D721Med (cell line): ENCODE measurements around the gene PTTG1IP.

Source experiments
- DNase-seq: peaks from one replicate; pipeline ENCODE4 v3.0.0; 2011; ENCODE audit warnings: low spot score; ENCODE audit not compliant: insufficient read length
- FAIRE-seq: peaks from 2 replicates; lab custom pipeline; 2011; peaks lifted over from hg19 to GRCh38; lab: Jason Lieb, UNC
- TF ChIP-seq, protein P1 (sequence below): IDR thresholded peaks from 2 replicates; pipeline ENCODE4 v1.5.1; 2012; ENCODE audit warnings: mild to moderate bottlenecking, control low read depth; ENCODE audit not compliant: insufficient read depth; ENCODE audit errors: missing control alignments

Gene PTTG1IP

DNA sequence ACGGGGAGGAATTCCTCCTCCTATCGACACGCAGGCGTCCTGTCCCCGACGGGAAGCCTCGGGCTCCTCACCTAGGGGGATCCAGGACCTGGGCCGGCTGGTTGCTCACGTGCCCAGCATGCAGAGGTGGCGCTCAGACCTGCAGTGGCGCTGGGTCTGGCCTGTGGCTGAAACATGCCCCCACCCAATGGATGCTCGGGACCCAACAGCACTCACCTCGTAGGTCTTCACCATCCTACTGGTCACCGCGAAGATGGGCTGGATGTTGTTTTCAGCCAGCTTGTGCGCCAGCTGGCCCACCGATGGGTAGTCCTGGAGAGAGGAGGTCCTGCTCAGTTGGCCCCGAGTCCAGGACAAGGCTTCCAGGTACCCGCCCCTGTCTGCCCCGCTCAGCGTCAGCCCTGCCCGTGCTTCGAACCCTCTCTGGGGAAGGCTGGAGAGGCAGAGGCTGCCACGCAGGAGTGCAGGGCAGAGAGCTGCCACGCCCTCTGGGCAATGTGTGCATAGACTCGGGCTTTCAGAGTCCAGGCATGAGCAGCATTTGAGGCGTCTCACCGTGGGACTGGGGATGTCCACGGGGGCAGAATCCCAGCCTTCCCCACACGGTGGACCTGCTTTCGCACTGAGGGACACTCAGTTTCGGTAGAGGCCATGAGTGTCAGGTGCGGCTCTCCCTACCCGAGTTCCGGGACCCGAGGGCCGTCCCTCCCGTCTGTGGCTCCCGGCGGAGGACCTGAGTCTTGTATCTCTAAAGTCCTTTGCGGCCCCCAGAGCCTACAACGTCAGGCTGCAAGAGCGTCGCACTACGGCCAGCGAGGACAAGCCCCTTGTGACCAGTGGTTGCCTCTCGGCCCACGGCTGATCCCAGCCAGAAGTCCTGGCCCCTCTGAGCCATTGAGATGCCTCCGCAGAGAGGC is 25.6 kb upstream of the PTTG1IP start:
- TF ChIP-seq, protein P1, sequence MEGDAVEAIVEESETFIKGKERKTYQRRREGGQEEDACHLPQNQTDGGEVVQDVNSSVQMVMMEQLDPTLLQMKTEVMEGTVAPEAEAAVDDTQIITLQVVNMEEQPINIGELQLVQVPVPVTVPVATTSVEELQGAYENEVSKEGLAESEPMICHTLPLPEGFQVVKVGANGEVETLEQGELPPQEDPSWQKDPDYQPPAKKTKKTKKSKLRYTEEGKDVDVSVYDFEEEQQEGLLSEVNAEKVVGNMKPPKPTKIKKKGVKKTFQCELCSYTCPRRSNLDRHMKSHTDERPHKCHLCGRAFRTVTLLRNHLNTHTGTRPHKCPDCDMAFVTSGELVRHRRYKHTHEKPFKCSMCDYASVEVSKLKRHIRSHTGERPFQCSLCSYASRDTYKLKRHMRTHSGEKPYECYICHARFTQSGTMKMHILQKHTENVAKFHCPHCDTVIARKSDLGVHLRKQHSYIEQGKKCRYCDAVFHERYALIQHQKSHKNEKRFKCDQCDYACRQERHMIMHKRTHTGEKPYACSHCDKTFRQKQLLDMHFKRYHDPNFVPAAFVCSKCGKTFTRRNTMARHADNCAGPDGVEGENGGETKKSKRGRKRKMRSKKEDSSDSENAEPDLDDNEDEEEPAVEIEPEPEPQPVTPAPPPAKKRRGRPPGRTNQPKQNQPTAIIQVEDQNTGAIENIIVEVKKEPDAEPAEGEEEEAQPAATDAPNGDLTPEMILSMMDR = no peak
- no peak for FAIRE-seq
- DNase-seq = no peak

DNA sequence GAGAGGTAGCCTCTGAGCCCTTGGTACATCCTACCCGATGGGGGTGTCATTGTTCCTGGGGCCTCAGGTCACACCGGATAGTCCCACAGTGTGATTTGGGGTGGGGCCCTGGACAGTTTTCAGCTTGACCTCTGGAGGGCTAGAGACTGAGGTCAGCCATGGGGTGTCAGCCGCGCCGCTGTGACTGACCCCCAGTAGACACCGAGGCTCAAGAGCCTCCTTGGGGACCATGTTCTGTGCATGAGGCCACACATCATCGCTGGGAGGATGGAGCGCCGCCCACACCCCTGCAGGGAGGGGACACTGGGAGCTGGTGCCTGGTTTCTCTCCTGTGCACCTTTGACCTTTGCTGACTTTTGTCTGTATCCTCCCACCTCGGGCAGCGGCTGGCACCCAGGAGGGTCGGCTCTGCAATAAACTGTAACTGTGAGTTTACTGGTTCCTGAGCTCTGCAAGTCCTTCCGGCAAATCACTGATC is 24.6 kb upstream of the PTTG1IP start:
- FAIRE-seq (no peak), DNase-seq (no peak)
- TF ChIP-seq, protein P1 = no peak

DNA sequence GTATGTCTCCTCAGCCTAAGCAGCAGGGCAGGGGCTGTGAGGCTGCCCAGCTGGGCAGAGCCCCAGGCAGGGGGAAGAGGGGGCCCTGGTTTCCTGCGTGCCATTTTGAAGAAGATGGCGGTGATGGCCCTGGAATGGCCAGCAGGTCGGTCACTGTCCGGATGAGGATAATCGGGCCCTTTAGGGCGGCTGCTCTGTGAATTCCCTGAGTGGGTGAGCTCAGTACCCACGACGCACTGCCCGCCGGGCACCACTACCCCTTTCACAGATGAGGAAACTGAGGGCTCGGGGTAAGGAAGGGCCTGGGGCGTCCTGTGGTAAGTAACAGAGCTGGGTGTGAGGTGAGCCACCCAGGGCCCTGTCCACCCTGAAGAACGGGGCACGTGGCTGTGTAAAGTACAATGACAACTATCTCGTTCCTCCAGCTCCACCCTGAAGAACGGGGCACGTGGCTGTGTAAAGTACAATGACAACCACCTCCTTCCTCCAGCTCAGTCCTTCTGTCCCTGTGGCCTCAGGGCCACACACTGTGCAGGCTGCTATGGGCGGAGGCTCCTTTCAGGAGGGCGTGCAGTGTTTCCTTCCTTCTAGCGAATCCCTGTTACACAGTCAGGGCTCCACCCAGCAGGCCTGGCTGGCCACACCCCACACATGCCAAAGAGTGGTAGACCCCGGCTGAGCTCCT is 24.0 kb upstream of the PTTG1IP start:
- TF ChIP-seq, protein P1 = no peak
- FAIRE-seq (no peak), DNase-seq (no peak)

DNA sequence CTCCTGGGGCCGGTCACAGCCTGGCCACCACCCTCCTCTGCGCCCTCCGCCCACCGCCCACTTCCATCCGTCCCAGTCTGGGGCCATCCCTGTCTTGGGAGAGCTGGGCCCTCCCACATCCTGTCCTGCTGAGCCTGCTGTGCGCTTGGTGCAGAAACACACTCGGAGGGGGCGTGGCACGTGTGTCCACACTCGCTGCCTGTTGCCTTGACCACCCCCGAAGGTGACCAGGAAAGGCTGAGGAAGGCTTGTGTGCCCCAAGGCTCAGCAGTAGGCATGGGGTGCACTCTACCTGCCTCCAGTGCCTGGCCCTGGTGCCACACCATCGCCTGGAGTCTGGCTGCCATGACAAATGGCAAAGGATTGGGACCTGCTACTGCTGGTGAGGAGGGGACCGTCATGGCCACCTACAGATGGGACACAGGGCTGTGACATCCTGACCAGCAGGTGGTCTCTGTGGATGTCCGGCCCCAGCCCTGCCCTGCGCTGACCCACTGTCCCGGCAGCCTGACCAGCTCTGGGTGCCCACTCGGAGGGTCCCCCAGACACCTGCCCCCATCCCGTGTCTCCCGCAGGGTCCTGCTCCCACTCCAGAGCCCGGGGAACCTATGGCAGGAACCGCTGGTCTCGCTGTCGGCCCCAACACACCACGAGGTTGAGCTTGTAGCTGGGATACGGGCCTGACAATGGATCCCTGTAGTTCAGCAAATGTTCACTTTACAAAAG is 23.2 kb upstream of the PTTG1IP start:
- TF ChIP-seq, protein P1 = no peak
- DNase-seq = no peak
- FAIRE-seq = no peak

DNA sequence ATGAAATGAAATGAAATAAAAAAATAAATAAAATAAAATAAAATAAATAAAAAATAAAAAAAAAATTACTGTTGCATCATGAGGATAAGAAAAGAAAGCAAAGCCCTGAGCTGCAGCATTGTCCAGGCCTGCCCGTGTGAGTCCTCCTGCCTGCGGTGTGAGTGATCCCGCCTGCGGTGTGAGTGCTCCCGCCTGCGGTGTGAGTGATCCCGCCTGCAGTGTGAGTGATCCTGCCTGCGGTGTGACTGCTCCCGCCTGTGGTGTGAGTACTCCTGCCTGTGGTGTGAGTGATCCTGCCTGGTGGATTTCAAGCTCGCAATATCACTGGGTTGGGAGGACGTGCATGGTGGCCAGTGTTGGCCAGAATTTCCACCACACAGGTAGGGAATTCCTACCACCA is 22.4 kb upstream of the PTTG1IP start:
- FAIRE-seq (no peak), DNase-seq (no peak)
- TF ChIP-seq, protein P1 = no peak

DNA sequence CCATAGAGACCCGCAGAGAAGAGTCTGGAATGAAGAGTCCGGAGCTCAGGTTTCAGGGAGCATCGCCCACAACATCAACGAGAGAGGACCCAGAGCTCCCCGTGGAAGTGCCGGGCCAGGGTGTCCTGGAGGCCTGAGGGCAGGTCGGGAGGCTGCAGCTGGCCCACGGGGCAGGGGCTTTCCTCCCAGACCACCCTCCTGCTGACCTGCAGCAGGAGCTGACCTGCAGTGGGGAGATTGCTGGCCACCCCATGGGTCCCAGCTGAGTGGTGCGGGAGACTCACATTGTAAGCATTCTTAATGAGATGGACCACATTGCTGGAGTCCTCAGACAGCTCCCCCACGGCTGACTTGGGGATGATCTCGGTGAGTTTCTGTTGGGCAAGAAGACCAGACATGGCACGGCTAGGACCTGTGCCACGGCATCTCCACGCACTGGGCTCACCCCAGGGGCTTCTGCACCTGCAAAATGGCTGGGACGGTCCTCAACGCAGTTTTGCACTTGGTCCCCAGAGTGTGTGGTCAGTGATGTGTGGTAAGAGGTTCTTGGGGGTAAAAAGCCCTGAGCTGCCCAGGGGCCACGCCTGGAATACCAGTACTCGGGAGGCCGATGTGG is 21.3 kb upstream of the PTTG1IP start:
- FAIRE-seq (no peak), DNase-seq (no peak)
- TF ChIP-seq, protein P1 = no peak
